Osteoblast (primary cell): ENCODE data around the gene OSGEP. TPM values are rescaled to one million over a fixed set of nuclear protein-coding genes. Genes with fewer than 3 reads are reported as not detected.

Source experiments
- DNase-seq: peaks from one replicate; pipeline ENCODE4 v3.0.0; 2011; ENCODE audit warnings: low spot score, mixed read lengths; ENCODE audit not compliant: insufficient read length; ENCODE audit errors: missing footprints
- H2AFZ ChIP-seq: 2 replicates; pipeline ENCODE4 v1.6.0; 2011; ENCODE audit warnings: mild to moderate bottlenecking, low read length
- H3K27ac ChIP-seq: 2 replicates; pipeline ENCODE4 v1.5.1; 2011; ENCODE audit warnings: mild to moderate bottlenecking, low read depth, low read length, moderate library complexity
- H3K27me3 ChIP-seq: 2 replicates; pipeline ENCODE4 v1.6.0; 2012; ENCODE audit warnings: mild to moderate bottlenecking, control low read depth, inconsistent platforms, low read length, moderate library complexity; ENCODE audit not compliant: insufficient read depth
- H3K36me3 ChIP-seq: 2 replicates; pipeline ENCODE4 v1.5.1; 2011; ENCODE audit warnings: mild to moderate bottlenecking, low read length, control low read depth, moderate library complexity; ENCODE audit not compliant: insufficient read depth
- H3K4me1 ChIP-seq: 2 replicates; pipeline ENCODE4 v1.5.1; 2011; ENCODE audit warnings: mild to moderate bottlenecking, low read length, control low read depth, moderate library complexity; ENCODE audit not compliant: insufficient read depth
- H3K4me2 ChIP-seq: 2 replicates; pipeline ENCODE4 v1.6.0; 2011; ENCODE audit warnings: mild to moderate bottlenecking, low read length; ENCODE audit not compliant: insufficient read depth
- H3K4me3 ChIP-seq: fragments of 200-600 bp; sonication (generic); 3 replicates; pipeline ENCODE4 v1.5.1; 2012; ENCODE audit warnings: mild to moderate bottlenecking, low read length, inconsistent platforms; ENCODE audit not compliant: insufficient read depth
- H3K79me2 ChIP-seq: 2 replicates; pipeline ENCODE4 v1.6.0; 2012; ENCODE audit warnings: mild to moderate bottlenecking, low read length, control low read depth, inconsistent platforms; ENCODE audit not compliant: insufficient read depth
- H3K9me3 ChIP-seq: 2 replicates; pipeline ENCODE4 v1.5.1; 2011; ENCODE audit warnings: low read depth, low read length, control low read depth
- H4K20me1 ChIP-seq: 2 replicates; pipeline ENCODE4 v1.6.0; 2012; ENCODE audit warnings: mild to moderate bottlenecking, low read length, control low read depth; ENCODE audit not compliant: insufficient read depth
- CTCF ChIP-seq: IDR thresholded peaks from 2 replicates; pipeline ENCODE4 v1.5.1; 2011; ENCODE audit warnings: mild to moderate bottlenecking, low read depth, low read length, moderate library complexity; ENCODE audit errors: extremely low read depth
- total RNA-seq: library from RNA; depleted of rRNA; stranded (reverse); fragments of >200 nt; gene quantifications from 2 replicates; pipeline ENCODE4 v1.2.3, GENCODE V29; 2012

Gene OSGEP
- total RNA-seq, 1 donor: 47.8 TPM

- TF ChIP-seq CTCF: no peak
- Histone ChIP-seq H3K79me2 (no peaks in the 10 kb centered on the region), H3K36me3 (no peaks in the 10 kb centered on the region), H3K9me3 (no peaks in the 10 kb centered on the region), H3K4me1 (peaks cover 33% of the 10 kb centered on the region), H3K27ac (peak overlapping the region; percentile 71), H3K4me2 (peak overlapping the region; percentile 42), H3K27me3 (no peaks in the 10 kb centered on the region), H2AFZ (no peak overlapping the region), H4K20me1 (no peaks in the 10 kb centered on the region), H3K4me3 (no peak overlapping the region)
- no peak for DNase-seq
Observed at GRCh38 chr14:20492486-20492885, 37.9 kb upstream of the OSGEP start.

GRCh38 chr14:20490563-20490962, 36.0 kb upstream of the OSGEP start:
- Histone ChIP-seq H3K27ac (no peak overlapping the region), H3K4me2 (no peak overlapping the region), H3K79me2 (no peaks in the 10 kb centered on the region), H4K20me1 (no peaks in the 10 kb centered on the region), H3K4me3 (no peak overlapping the region), H3K4me1 (peaks cover 33% of the 10 kb centered on the region), H2AFZ (no peak overlapping the region), H3K9me3 (no peaks in the 10 kb centered on the region), H3K27me3 (no peaks in the 10 kb centered on the region), H3K36me3 (no peaks in the 10 kb centered on the region)
- TF ChIP-seq CTCF: no peak
- DNase-seq: no peak

DNA sequence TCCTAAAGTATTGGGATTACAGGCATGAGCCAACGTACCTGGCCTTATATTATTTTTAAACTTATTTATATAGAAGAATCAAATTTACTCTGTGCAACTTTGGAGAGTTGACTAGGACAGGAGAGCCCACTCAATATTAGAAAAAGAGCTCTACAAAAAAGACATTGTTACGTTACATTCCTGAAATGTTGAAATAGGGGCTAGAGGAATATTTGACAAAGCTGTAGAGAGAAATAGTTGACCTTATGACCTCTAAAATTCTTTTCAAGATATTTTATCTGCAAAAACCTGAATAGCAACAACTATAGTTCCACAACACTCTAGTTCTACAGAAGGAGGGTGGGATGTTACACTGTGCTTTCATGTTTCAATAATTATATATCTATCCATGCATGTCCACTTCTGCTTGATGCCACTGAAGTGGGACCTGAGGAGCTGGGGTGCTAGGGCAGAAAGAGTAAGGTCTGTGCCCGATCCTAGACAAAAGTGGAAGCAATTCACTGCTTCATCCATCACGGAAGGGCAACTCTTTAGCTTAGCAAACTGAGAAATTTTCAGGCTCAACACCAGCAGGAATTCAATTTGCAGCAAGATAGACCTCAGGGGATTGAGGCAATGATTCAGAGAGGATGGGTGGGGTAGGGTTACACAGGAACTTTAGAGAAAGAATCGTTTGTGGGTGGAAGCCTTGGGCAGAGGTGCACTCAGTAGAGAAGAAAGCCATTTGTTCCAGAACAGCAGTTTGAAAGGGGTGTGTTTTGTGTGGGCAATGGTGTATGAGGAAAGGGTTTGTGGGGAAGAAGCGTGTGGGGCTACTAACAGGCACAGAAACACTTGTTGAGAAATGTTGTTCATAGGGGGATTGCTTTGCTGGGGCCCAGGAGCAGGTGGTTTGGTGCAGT, 34.7 kb upstream of the OSGEP start:
- TF ChIP-seq CTCF: no peak
- H3K9me3 ChIP-seq: no peaks in the 10 kb centered on the region
- H3K27ac ChIP-seq: peak overlapping the region; percentile 47
- peak overlapping the region; percentile 80 for H2AFZ ChIP-seq
- peak overlapping the region; percentile 25 for H3K4me3 ChIP-seq
- H3K36me3 ChIP-seq: no peaks in the 10 kb centered on the region
- no peaks in the 10 kb centered on the region for H3K27me3 ChIP-seq
- no peaks in the 10 kb centered on the region for H3K79me2 ChIP-seq
- H4K20me1 ChIP-seq: no peaks in the 10 kb centered on the region
- peak overlapping the region; percentile 70 for H3K4me2 ChIP-seq
- H3K4me1 ChIP-seq: peaks cover 33% of the 10 kb centered on the region
- DNase-seq: peak; percentile 88

GRCh38 chr14:20487396-20487725, 32.7 kb upstream of the OSGEP start:
- Histone ChIP-seq H4K20me1 (no peaks in the 10 kb centered on the region), H3K27me3 (no peaks in the 10 kb centered on the region), H3K27ac (no peak overlapping the region), H3K4me1 (peaks cover 27% of the 10 kb centered on the region), H3K4me2 (no peak overlapping the region), H3K36me3 (no peaks in the 10 kb centered on the region), H3K9me3 (no peaks in the 10 kb centered on the region), H2AFZ (no peak overlapping the region), H3K79me2 (no peaks in the 10 kb centered on the region), H3K4me3 (no peak overlapping the region)
- DNase-seq: no peak
- no peak for TF ChIP-seq CTCF
